Testis (tissue), 3 donors: ENCODE data around the gene STAM. TPM values are rescaled to one million over a fixed set of nuclear protein-coding genes. Genes with fewer than 3 reads are reported as not detected.

Experiments
- DNase-seq: peaks from one replicate; pipeline ENCODE4 v3.0.0-alpha.2; 2019
- H3K27ac ChIP-seq, 2 donors: fragments of 200-600 bp; sonication (generic); one replicate each; pipeline ENCODE4 v1.5.1; 2019
- H3K27me3 ChIP-seq: fragments of 200-600 bp; sonication (generic); one replicate; pipeline ENCODE4 v1.5.1; 2019
- H3K36me3 ChIP-seq: fragments of 200-600 bp; sonication (generic); one replicate; pipeline ENCODE4 v1.5.1; 2017; ENCODE audit warnings: low read depth; ENCODE audit errors: missing control alignments
- H3K4me1 ChIP-seq: fragments of 200-600 bp; sonication (generic); one replicate; pipeline ENCODE4 v1.5.1; 2019
- H3K4me3 ChIP-seq, 2 donors: fragments of 200-600 bp; sonication (generic); one replicate each; pipeline ENCODE4 v1.5.1; 2017 to 2019
- H3K9me3 ChIP-seq: fragments of 200-600 bp; sonication (generic); one replicate; pipeline ENCODE4 v1.5.1; 2017
- POLR2A ChIP-seq: fragments of 450-650 bp; IDR thresholded peaks from one replicate; pipeline ENCODE4 v1.6.1; 2017; ENCODE audit warnings: antibody characterized with exemption, mild to moderate bottlenecking, moderate library complexity
- WGBS, 2 donors: methylation state at CpG; one replicate each; pipeline ENCODE4 v1.1.5; 2018; 5-methylcytosine and 5-hydroxymethylcytosine counted together
- intact Hi-C: fragments of 100-400 bp; cut with DNase I; formaldehyde crosslinking; loops from one replicate; pipeline ENCODE4 v1.15.1; 2023; ENCODE audit warnings: low total_unique reads
- polyA plus RNA-seq: library from polyadenylated mRNA; stranded (reverse); fragments of 350-450 nt; fragmentation: Illumina TruSeq; extraction: RNeasy Lipid Tissue Mini Kit (QIAGEN cat#74804); gene quantifications from one replicate; pipeline ENCODE4 v1.2.3, GENCODE V29; 2014; ENCODE audit warnings: low read depth, low replicate concordance; ENCODE audit not compliant: insufficient read depth
- total RNA-seq, 2 donors: library from RNA; depleted of rRNA; stranded (reverse); fragments of >200 nt; gene quantifications; one replicate each; pipeline ENCODE4 v1.2.3, GENCODE V29; 2016
- TF ChIP-seq, protein P1 (sequence below), 3 experiments: fragments of 450-650 bp in 2 of 3; fragments of 200-600 bp in 1 of 3; sonication (generic) in 1 of 3; IDR thresholded peaks; one replicate each; pipeline ENCODE4 v1.5.1; 2016 to 2019; ENCODE audit warnings: antibody characterized with exemption in 3 of 3, mild to moderate bottlenecking in 2 of 3, moderate library complexity in 1 of 3

The STAM gene
- total and polyA plus RNA-seq, 3 donors from 2014 or later: 23.7 to 40.9 (median 40.6) TPM

DNA sequence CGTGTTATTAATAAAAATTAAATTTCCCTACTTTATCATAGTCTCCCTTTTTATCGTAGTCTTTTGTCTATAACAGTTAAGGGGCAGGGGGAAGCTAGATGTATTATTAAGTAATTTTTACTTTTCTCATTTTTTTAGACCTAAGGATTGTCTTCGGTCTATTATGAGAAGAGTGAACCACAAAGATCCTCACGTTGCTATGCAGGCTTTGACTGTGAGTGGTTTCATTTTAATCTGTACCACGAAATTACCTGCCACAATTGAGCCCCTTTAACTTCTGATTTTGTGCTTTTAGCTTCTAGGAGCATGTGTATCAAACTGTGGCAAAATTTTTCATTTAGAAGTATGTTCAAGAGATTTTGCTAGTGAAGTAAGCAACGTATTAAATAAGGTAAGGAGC is 40.6 kb downstream of the STAM start:
- H3K9me3 ChIP-seq: no peaks in the 10 kb centered on the region
- H3K27ac ChIP-seq: no peak overlapping the region
- no peaks in the 10 kb centered on the region for H3K4me1 ChIP-seq
- no peak overlapping the region for H3K4me3 ChIP-seq
- no peak for DNase-seq
- WGBS, 2 donors: 91 to 95% methylated on average over 6 of the region's 6 CpGs
- H3K27me3 ChIP-seq: no peaks in the 10 kb centered on the region
- H3K36me3 ChIP-seq: no peaks in the 10 kb centered on the region
- TF ChIP-seq, protein P1, sequence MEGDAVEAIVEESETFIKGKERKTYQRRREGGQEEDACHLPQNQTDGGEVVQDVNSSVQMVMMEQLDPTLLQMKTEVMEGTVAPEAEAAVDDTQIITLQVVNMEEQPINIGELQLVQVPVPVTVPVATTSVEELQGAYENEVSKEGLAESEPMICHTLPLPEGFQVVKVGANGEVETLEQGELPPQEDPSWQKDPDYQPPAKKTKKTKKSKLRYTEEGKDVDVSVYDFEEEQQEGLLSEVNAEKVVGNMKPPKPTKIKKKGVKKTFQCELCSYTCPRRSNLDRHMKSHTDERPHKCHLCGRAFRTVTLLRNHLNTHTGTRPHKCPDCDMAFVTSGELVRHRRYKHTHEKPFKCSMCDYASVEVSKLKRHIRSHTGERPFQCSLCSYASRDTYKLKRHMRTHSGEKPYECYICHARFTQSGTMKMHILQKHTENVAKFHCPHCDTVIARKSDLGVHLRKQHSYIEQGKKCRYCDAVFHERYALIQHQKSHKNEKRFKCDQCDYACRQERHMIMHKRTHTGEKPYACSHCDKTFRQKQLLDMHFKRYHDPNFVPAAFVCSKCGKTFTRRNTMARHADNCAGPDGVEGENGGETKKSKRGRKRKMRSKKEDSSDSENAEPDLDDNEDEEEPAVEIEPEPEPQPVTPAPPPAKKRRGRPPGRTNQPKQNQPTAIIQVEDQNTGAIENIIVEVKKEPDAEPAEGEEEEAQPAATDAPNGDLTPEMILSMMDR (IDR thresholded peaks at IDR 0.05): no peak
- TF ChIP-seq POLR2A: no peak
- intact Hi-C loops: no loop called here

DNA sequence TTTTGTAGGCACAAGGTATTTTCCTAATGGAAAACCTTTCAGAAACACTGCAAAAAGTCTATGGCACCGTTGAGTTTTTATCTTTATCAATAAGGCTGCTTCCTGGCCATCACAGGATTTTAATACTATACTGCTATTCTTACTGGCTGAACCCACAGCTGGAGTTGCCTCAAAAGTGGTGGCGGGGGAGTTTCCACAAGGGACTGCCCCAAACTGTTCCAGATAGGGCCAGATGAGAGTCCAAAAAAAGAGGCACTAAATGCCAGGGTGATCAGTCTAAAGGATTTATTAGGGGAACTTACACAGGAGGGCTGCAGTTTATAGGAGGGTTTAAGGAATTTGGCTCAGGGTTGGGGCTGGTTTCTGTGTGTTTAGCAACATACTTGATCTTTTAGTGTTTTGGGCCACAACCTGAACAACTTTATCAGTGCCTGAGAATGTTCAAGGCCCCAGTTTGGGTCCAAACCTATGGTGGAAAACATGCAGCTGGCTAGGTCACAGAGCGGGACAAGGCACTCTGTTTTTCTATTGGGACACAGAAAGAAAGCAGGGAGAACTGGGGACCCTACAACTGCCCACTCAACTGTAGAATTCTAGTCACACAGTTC is 41.4 kb downstream of the STAM start:
- H3K4me1 ChIP-seq: no peaks in the 10 kb centered on the region
- no peak overlapping the region for H3K4me3 ChIP-seq
- H3K27me3 ChIP-seq: no peaks in the 10 kb centered on the region
- WGBS, 2 donors: 75 to 87% methylated on average over 3 of the region's 3 CpGs
- H3K36me3 ChIP-seq: no peaks in the 10 kb centered on the region
- H3K27ac ChIP-seq: no peak overlapping the region
- intact Hi-C loops: no loop called here
- no peak for DNase-seq
- TF ChIP-seq, protein P1 (IDR thresholded peaks at IDR 0.05): no peak
- no peak for TF ChIP-seq POLR2A
- H3K9me3 ChIP-seq: no peaks in the 10 kb centered on the region

DNA sequence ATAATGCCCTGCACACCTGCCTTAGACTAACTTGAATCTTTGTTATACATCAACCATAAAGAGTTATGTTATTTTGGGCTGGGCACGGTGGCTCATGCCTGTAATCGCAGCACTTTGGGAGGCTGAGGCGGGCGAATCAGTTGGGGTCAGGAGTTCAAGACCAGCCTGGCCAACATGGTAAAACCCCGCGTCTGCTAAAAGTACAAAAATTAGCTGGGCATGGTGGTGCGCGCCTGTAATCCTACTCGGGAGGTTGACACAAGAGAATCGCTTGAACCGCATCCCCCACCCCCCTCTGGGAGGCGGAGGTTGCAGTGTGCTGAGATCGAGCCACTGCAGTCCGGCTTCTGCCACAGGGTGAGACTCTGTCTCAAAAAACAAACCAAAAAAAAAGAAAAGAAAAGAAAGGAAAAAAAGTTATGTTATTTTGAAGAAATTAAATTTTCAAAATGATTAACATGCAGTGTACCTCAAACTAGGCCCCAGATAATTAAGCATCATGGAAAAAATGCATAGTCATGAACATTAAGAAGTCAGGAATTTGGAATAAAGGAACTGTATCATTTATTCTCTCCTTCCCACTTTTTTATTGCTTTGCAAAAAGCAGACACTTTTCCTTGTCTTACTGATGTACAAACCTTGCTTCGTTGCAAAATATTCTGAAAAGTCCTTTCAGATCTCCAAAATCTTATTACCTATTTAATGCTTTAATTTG is 43.3 kb downstream of the STAM start:
- H3K4me1 ChIP-seq: no peaks in the 10 kb centered on the region
- H3K27me3 ChIP-seq: no peaks in the 10 kb centered on the region
- TF ChIP-seq, protein P1 (IDR thresholded peaks at IDR 0.05): no peak
- no peak for TF ChIP-seq POLR2A
- H3K36me3 ChIP-seq: no peaks in the 10 kb centered on the region
- intact Hi-C loops: no loop called here
- H3K9me3 ChIP-seq: no peaks in the 10 kb centered on the region
- H3K4me3 ChIP-seq: no peak overlapping the region
- 95 to 97% methylated on average over 15 of the region's 15 CpGs for WGBS, 2 donors
- no peak overlapping the region for H3K27ac ChIP-seq
- no peak for DNase-seq

DNA sequence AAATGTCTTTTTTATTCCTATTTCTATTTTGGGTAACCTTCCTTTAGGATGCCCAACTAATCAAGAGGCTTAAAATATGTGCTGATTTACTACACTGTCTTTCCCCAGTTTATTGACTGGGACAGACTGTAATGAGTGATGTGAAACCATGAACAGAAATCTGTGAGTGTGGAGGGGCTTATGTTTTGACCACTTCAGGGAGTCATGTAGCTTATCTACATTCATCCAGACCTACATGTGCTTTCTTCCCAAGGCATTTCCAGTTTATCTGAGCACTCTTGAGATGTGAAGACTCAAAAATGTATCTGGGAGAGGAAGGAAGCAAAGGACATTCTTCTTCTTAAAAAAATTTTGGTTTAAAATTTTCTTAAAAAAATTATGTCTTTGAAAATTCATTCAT is 45.2 kb downstream of the STAM start:
- DNase-seq: no peak
- H3K9me3 ChIP-seq: no peaks in the 10 kb centered on the region
- H3K36me3 ChIP-seq: no peaks in the 10 kb centered on the region
- H3K27me3 ChIP-seq: no peaks in the 10 kb centered on the region
- intact Hi-C loops: no loop called here
- H3K4me3 ChIP-seq: no peak overlapping the region
- TF ChIP-seq, protein P1 (IDR thresholded peaks at IDR 0.05): no peak
- TF ChIP-seq POLR2A: no peak
- H3K4me1 ChIP-seq: no peaks in the 10 kb centered on the region
- H3K27ac ChIP-seq: no peak overlapping the region

DNA sequence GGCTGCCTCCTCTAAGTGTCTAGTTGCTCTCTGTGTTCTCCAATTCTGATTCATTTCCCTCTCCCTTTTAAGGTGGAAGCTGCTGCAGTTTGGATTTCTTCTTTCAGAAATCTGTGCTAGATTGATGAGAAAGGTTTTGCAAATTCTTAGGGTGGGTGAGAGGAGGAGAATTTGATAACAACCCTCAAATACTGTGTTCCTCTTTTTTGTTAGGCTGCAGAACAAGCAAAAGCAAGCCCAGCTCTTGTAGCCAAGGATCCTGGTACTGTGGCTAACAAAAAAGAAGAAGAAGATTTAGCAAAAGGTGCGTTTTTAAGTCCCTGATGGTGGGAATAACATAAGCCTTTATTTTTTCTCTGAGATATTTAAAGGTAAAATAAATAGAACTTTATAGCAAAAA is 49.1 kb downstream of the STAM start:
- Histone ChIP-seq H3K36me3 (no peaks in the 10 kb centered on the region), H3K27me3 (no peaks in the 10 kb centered on the region), H3K4me1 (no peaks in the 10 kb centered on the region), H3K27ac (no peak overlapping the region), H3K9me3 (no peaks in the 10 kb centered on the region), H3K4me3 (no peak overlapping the region)
- TF ChIP-seq POLR2A: no peak
- TF ChIP-seq, protein P1 (IDR thresholded peaks at IDR 0.05): no peak
- 81 to 85% methylated on average over 1 of the region's 1 CpG for WGBS, 2 donors
- intact Hi-C loops: no loop called here
- DNase-seq: no peak
